ENCODE data around the gene SRPX2.

Gene SRPX2

GRCh38 chrX:100650841-100651240, 6.8 kb downstream of the SRPX2 start:
- no peak for DNase-seq

- DNase-seq = no peak
Observed at GRCh38 chrX:100652266-100652665, 8.3 kb downstream of the SRPX2 start.

GRCh38 chrX:100654261-100654660, 10.3 kb downstream of the SRPX2 start:
- no peak for DNase-seq

- DNase-seq = no peak
Observed at GRCh38 chrX:100658941-100659381, 15.0 kb downstream of the SRPX2 start.

GRCh38 chrX:100659431-100660137, 15.6 kb downstream of the SRPX2 start:
- no peak for DNase-seq

- no peak for DNase-seq
Observed at GRCh38 chrX:100662170-100662569, 18.2 kb downstream of the SRPX2 start.

GRCh38 chrX:100662796-100663195, 18.8 kb downstream of the SRPX2 start:
- DNase-seq = no peak

- no peak for DNase-seq
Observed at GRCh38 chrX:100663642-100664041, 19.6 kb downstream of the SRPX2 start.

- no peak for DNase-seq
Observed at GRCh38 chrX:100672966-100673365, 29.0 kb downstream of the SRPX2 start.

- DNase-seq = no peak
Observed at GRCh38 chrX:100673397-100673953, 29.5 kb downstream of the SRPX2 start.

- no peak for DNase-seq
Observed at GRCh38 chrX:100674705-100675104, 30.7 kb downstream of the SRPX2 start.

GRCh38 chrX:100677611-100678181, 33.7 kb downstream of the SRPX2 start:
- no peak for DNase-seq

GRCh38 chrX:100680756-100681155, 36.8 kb downstream of the SRPX2 start:
- no peak for DNase-seq

- DNase-seq = no peak
Observed at GRCh38 chrX:100681599-100681998, 37.6 kb downstream of the SRPX2 start.

- DNase-seq = no peak
Observed at GRCh38 chrX:100682939-100683338, 38.9 kb downstream of the SRPX2 start.

GRCh38 chrX:100685284-100685996, 41.4 kb downstream of the SRPX2 start:
- peak; percentile 39 for DNase-seq

GRCh38 chrX:100685997-100686305, 42.0 kb downstream of the SRPX2 start:
- no peak for DNase-seq

- peak; percentile 3 for DNase-seq
Observed at GRCh38 chrX:100687128-100687527, 43.1 kb downstream of the SRPX2 start.

GRCh38 chrX:100687546-100687945, 43.5 kb downstream of the SRPX2 start:
- no peak for DNase-seq

GRCh38 chrX:100695302-100695701, 51.3 kb downstream of the SRPX2 start:
- DNase-seq = no peak

- DNase-seq = no peak
Observed at GRCh38 chrX:100695991-100696390, 52.0 kb downstream of the SRPX2 start.

- DNase-seq = no peak
Observed at GRCh38 chrX:100696699-100697351, 52.8 kb downstream of the SRPX2 start.

- DNase-seq = no peak
Observed at GRCh38 chrX:100698551-100698950, 54.6 kb downstream of the SRPX2 start.
